K562 (cell line): ENCODE measurements around the gene ACOD1.

Experiments used
- ATF1 ChIP-seq, 2 experiments: fragments of 450-650 bp in 1 of 2; IDR thresholded peaks; 2 replicates each; pipeline ENCODE4 v1.6.1; 2016; ENCODE audit warnings: missing compliant biosample characterization in 1 of 2, missing genetic modification characterization in 1 of 2
- CHD4 ChIP-seq: fragments of 200-600 bp; sonication (generic); IDR thresholded peaks from 3 replicates; pipeline ENCODE4 v1.6.1; 2012; ENCODE audit warnings: low read depth, mild to moderate bottlenecking, mixed read lengths, low read length, inconsistent platforms; ENCODE audit not compliant: insufficient read depth, insufficient replicate concordance, poor library complexity, severe bottlenecking
- ELF1 ChIP-seq: fragments of 200-800 bp; sonication (Bioruptor generic); IDR thresholded peaks from 2 replicates; pipeline ENCODE4 v1.6.1; 2016; ENCODE audit warnings: missing genetic modification characterization, missing compliant biosample characterization
- RNF2 ChIP-seq: sonication (generic); IDR thresholded peaks from 2 replicates; pipeline ENCODE4 v1.6.1; 2016
- SMC3 ChIP-seq: conservative IDR thresholded peaks from 2 replicates; pipeline ENCODE4 v1.6.1; 2011; ENCODE audit warnings: low read depth, low read length, improper control_type of control experiment; ENCODE audit not compliant: insufficient read depth
- ZNF232 ChIP-seq: sonication (generic); formaldehyde crosslinking; IDR thresholded peaks from 2 replicates; pipeline ENCODE4 v1.8.0; 2022; ENCODE audit warnings: mild to moderate bottlenecking, missing genetic modification reagents
- TF ChIP-seq, protein P1 (sequence below), 3 experiments: IDR thresholded peaks in 2 of 3; conservative IDR thresholded peaks in 1 of 3; 2 replicates each; pipeline ENCODE4 v1.5.1; 2011 to 2012; ENCODE audit warnings: low read length in 3 of 3, mild to moderate bottlenecking in 3 of 3, control low read depth in 2 of 3, improper control_type of control experiment in 1 of 3, inconsistent platforms in 1 of 3, low read depth in 1 of 3, mixed read lengths in 1 of 3, moderate library complexity in 1 of 3; ENCODE audit not compliant: insufficient read depth in 2 of 3
- TF ChIP-seq, protein P2 (sequence below): IDR thresholded peaks from 3 replicates; pipeline ENCODE4 v1.6.1; 2011; ENCODE audit warnings: borderline replicate concordance, mild to moderate bottlenecking; ENCODE audit not compliant: insufficient read length, insufficient read depth
- TF ChIP-seq, protein P3 (sequence below): sonication (generic); formaldehyde crosslinking; IDR thresholded peaks from 2 replicates; pipeline ENCODE4 v1.8.0; 2023; ENCODE audit warnings: mild to moderate bottlenecking, missing genetic modification reagents

DNA sequence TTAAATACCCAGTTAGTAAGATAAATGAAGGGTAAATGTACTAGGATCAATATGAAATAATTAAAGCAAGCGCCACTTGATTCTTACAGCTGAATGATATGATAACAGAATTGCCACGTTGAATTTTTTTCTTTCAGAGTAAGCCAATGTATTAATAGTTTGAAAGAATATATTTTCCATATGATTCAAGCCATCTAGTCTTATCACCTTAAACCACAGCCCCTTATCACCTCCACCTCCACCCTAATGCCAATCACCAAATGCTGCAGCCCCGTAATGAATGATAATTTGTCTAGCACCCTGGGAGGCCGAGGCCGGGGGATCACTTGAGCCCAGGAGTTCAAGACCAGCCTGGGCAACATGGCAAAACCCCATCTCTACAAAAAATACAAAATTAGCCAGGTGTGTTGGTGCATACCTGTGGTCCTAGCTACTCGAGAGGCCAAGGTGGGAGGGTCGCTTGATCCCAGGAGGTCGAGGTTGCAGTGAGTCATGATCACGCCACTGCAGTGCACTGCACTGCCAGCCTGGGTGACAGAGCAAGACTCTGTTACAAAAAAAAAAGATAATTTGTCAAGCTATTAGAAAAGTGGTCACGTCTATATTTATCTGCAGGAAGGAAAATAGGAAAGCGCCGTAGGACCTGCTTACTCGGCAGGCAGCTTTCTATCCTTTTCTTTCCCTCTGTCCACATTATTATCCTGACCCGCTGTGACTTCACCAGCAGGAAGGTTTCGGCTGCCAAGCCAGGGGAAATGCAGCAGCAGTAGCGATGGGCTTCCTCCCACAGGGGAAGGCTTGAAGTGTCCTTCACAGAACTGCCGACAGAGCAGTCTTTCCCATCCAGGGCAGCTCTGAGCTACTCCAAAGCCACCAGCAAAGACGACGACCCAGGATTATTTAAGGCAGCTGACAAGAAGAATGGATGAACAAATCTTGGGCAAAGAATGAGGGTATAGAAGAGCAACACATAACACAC lies 23.8 kb downstream of the ACOD1 start:
- TF ChIP-seq, protein P1, sequence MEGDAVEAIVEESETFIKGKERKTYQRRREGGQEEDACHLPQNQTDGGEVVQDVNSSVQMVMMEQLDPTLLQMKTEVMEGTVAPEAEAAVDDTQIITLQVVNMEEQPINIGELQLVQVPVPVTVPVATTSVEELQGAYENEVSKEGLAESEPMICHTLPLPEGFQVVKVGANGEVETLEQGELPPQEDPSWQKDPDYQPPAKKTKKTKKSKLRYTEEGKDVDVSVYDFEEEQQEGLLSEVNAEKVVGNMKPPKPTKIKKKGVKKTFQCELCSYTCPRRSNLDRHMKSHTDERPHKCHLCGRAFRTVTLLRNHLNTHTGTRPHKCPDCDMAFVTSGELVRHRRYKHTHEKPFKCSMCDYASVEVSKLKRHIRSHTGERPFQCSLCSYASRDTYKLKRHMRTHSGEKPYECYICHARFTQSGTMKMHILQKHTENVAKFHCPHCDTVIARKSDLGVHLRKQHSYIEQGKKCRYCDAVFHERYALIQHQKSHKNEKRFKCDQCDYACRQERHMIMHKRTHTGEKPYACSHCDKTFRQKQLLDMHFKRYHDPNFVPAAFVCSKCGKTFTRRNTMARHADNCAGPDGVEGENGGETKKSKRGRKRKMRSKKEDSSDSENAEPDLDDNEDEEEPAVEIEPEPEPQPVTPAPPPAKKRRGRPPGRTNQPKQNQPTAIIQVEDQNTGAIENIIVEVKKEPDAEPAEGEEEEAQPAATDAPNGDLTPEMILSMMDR (IDR thresholded peaks at IDR 0.05 in 2 of 3, conservative IDR thresholded peaks at IDR 0.05 in 1 of 3; ENCODE audit: insufficient read depth in 2 of 3, low read depth in 1 of 3, low read length in 3 of 3), result no peak
- TF ChIP-seq CHD4 (no peak), ELF1 (tag) (no peak), ZNF232 (CRISPR knock-in tag) (no peak), RNF2 (no peak), SMC3 (no peak), ATF1 (CRISPR knock-in tag; IDR thresholded peaks at IDR 0.05) (no peak), ATF1 (tag; IDR thresholded peaks at IDR 0.05) (no peak)
- TF ChIP-seq, protein P2, sequence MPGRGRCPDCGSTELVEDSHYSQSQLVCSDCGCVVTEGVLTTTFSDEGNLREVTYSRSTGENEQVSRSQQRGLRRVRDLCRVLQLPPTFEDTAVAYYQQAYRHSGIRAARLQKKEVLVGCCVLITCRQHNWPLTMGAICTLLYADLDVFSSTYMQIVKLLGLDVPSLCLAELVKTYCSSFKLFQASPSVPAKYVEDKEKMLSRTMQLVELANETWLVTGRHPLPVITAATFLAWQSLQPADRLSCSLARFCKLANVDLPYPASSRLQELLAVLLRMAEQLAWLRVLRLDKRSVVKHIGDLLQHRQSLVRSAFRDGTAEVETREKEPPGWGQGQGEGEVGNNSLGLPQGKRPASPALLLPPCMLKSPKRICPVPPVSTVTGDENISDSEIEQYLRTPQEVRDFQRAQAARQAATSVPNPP, result no peak
- TF ChIP-seq, protein P3, sequence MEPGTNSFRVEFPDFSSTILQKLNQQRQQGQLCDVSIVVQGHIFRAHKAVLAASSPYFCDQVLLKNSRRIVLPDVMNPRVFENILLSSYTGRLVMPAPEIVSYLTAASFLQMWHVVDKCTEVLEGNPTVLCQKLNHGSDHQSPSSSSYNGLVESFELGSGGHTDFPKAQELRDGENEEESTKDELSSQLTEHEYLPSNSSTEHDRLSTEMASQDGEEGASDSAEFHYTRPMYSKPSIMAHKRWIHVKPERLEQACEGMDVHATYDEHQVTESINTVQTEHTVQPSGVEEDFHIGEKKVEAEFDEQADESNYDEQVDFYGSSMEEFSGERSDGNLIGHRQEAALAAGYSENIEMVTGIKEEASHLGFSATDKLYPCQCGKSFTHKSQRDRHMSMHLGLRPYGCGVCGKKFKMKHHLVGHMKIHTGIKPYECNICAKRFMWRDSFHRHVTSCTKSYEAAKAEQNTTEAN (CRISPR knock-in tag), result no peak
